ENCODE data around the gene ALOX5AP.

ALOX5AP gene

DNA sequence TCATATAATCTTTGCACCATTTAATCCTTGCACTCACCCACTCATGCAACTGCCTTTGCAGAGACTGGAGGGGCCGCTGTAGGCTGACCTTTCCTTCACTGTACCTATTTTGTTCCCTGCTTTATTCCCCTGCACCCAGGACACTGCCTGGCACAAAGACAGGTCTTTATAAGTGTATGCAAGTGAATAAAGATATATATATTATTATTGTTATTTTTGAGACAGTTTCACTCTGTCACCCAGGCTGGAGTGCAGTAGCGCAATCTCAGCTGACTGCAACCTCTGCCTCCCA is 3.8 kb downstream of the ALOX5AP start:
- no peak for DNase-seq

DNA sequence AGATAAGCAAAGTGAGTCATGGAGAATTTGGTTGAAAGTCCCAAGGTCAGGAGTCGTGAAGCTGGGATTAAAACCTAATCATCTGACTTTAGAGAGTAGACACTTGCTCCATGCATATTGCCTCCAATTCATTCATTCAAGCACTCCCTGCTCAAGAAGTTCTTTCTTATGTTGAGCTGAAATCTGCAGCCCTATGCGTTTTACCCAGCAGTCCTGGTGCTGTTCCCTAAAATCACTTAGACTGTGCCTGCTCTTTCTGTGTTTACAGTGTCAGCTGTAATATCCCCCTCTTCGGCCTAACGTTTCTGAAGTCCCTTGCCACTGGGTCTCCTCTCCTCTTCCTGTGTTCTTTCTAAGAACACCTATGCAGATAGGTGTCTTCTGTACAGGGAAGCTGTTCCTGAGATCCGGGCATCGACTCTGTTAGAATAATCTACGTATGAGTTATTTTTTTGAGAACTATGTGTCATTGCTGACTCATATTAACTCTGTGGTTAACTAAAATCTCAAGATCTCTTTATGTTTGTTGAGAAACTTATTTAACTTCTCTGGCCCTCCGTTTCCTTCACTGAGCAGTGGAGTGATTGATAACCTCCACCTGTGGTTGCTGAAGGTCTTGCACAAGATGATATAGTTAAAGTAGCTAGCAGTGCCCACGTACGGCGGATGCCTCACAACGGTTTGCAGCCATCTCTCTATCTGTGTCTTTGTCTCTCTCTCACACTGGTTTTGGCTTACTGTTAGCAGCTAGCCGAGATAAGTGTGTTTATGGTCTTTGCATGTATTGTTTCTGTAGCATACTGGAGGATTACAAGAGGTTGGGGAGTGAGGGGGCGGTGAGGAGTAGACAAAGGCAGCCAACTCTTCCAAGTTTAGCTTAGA is 4.7 kb downstream of the ALOX5AP start:
- peak; percentile 69 for DNase-seq

- no peak for DNase-seq
Observed at GRCh38 chr13:30742901-30743300, 7.6 kb downstream of the ALOX5AP start.

DNA sequence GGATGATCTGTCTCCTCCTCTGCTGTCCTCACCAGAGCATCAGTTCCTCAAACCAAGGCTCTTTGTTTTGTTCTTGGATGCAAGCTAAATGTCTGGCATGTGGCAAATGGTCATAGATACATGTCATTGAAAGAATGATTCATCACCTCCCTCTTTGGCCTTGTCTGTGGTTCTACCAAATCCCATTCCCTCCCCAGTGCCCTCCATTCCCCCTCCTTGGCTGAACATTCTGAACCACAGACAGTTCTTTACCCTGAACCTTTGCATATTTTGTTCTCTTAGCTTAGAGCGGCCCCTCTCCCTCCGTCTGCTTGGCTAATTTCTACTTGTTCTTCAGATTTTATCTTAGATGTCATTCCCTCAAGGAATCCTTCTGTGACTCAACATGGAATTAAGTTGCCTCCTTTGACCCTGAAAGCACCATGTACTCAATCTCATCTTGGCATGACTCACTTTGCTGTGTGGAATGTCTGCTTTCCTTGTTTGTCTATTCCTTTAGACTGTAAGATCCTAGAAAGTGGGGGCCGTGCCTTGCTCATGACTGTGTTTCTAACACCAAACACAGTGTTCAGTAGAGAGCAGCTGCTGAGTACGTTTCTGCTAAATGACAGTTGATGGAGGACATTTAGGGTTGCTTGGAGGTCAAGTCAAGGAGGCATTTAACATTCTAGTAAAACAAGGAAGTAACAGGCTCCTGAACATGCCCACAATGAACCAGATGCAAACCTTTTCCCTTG is 8.1 kb downstream of the ALOX5AP start:
- peak; percentile 91 for DNase-seq

DNA sequence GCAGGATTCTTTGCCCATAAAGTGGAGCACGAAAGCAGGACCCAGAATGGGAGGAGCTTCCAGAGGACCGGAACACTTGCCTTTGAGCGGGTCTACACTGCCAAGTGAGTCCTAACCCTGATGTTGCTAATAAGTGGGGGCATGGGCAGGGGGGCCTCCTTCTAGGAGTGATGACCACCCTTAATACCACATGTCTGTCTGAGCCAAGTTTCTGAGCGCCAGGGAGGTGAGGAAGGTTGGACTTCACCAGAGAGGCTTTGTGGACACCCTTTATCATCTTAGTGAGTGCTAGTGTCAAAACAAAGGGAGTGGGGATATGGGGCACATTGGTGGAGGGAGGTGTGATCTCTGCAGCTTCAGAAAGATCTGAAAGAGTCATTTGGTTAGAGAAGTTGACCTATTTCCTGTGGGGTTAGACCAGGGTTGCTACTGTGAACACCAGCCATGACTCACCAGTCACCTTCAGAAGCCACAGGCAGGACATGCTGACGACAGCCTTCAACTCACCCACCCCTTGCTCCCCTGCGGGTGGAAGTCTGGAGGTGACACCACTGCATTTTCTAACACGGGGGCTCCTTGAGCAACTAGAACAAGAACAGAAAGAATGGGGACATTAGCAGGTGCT is 8.8 kb downstream of the ALOX5AP start:
- peak; percentile 86 for DNase-seq

DNA sequence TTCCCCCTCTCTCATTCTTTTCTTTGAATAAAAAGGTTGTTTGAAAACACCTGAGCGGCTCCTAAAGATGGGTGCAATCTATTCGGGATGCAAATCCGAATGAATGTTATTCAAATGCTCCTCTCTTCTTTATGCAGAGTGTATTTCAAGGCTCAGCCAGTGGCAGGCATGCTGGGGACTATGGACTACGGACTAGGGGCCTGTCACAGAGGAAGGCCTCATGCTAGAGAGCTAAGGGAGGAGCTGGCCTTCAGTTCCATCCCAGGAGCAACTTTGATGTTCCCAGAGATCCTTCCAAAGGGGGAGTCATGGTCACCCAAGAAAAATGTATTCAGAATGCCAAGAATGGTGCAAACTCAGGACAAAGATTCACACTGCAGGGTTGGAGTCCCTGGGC is 9.3 kb downstream of the ALOX5AP start:
- no peak for DNase-seq

GRCh38 chr13:30745906-30746686 is 10.8 kb downstream of the ALOX5AP start:
- DNase-seq = peak; percentile 68

DNA sequence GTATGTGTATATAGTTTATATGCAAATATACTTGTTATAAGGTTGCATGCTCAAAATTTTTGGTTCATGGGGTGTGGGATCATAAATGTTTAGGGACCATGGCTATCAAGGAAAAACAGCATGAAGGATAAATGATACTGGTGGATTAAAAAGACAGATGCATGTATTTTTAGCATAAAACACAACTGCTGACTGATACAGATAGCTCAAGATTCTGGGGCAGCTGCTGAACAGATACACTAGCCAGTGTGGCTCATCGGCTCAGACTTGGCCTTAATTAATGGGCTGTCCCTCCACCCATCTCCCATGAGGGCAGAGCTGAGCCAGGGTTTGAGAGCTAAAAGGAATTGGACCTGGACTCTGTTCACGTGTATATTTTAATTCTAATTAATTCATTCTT is 11.4 kb downstream of the ALOX5AP start:
- DNase-seq = no peak

DNA sequence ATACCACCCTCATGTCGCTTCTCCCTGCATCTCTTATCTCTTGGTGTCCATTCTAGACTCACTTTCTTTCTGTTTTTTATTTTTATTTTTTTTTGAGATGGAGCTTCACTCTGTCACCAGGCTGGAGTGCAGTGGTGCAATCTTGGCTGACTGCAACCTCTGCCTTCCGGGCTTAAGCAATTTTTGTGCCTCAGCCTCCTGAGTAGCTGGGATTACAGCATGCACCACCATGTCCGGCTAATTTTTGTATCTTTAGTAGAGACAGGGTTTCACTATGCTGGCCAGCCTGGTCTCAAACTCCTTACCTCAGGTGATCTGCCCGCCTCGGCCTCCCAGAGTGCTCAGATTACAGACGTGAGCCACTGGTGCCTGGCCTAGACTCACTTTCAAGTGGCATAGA is 12.5 kb downstream of the ALOX5AP start:
- peak; percentile 39 for DNase-seq

DNA sequence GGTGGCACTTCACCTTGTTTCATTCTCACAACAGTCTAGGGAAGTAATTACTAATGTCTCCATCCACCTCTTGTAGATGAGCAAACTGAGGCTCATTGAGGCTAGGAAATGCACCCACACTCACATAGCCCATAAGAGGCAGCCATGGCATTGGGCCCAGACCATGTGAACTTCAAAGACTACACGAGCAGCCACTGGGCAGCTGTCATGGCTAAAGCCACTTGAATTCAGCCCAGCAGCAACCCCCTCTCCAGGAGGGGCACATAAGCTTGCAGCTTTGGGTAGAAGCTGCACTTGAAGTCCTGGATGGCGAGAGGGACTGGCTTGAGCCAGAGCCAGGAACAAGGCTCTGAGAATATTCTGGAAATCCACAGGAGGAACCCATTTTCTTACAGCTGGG is 13.4 kb downstream of the ALOX5AP start:
- no peak for DNase-seq

DNA sequence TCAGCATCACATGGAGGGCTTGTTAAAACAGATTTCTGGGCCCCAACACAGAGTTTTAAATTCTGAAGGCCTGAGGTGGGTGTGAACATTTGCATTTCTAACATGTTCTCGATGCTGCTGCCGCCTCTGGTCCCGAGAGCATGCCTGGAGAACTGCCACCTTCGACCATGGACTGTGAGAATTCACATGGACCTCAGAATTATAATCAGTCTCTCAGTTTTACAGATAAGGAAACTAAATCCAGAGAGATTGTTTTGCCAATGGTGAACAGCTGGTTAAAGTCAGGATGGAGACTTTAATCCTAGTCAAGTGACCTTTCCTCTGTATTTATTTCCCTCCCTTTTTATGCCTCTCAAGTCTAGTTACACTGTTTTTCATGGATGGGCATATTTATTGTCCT is 14.7 kb downstream of the ALOX5AP start:
- DNase-seq = no peak

DNA sequence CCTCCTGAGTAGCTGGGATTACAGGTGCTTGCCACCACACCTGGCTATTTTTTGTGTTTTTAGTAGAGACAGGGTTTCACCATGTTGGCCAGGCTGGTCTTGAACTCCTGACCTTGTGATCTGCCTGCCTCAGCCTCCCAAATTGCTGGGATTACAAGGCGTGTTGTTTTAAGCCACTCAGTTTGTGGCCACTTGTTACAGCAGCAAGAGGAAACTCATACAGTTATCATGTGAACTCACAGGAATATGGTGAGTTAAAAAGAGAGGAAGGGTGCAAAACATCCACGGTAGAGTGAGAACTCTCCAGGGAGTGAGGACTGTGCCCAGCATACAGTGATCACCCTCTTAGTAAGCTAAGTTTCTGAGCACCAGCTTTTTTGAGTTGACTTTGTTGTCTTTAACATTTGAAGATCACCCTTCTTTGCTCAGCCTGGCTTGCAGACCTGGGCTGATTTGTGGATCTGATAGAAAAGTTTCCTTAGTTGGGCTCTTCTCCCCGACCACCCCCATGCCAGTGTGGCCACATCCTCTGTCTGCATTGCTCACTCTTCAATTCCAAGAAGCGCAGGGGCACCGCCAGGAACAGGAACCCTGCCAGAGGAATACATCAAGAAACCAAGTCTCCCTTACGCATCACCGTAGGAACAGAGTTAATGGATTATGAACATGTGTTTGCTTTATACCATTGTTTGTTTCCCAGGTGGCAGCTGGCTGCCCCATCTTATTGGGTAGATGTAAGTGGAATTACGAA is 16.0 kb downstream of the ALOX5AP start:
- peak; percentile 48 for DNase-seq

DNA sequence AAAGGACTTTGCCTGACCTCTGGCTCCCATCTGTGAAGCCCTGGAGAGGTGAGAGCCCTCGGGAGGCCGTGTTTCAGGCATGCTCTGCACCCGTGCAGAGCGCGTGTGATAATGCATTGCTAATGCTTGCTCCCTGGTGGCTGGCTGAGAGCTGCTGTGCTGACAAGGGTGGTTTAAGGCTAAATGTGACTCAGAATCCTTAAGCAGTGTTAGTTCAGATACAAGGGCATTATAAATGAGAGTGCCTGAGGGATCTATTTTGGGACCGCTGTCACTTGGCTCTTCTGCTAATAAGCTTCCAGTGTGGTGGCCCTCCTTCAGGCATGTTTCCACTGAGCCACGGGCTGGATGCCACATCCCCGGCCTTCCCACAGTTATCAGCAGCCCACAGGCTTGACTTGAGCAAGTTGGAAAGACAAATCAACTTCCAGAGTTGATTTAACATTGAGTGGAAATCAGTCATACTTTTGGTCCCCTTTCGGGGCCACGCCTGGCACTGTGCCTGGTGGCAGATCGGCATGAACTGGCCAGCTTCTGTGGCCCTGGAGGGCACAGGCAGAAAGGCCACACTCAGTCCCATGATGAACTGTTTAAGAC is 17.0 kb downstream of the ALOX5AP start:
- DNase-seq = peak; percentile 20

- no peak for DNase-seq
Observed at GRCh38 chr13:30753030-30753616, 17.8 kb downstream of the ALOX5AP start.

GRCh38 chr13:30755678-30756077 is 20.3 kb downstream of the ALOX5AP start:
- DNase-seq = no peak

DNA sequence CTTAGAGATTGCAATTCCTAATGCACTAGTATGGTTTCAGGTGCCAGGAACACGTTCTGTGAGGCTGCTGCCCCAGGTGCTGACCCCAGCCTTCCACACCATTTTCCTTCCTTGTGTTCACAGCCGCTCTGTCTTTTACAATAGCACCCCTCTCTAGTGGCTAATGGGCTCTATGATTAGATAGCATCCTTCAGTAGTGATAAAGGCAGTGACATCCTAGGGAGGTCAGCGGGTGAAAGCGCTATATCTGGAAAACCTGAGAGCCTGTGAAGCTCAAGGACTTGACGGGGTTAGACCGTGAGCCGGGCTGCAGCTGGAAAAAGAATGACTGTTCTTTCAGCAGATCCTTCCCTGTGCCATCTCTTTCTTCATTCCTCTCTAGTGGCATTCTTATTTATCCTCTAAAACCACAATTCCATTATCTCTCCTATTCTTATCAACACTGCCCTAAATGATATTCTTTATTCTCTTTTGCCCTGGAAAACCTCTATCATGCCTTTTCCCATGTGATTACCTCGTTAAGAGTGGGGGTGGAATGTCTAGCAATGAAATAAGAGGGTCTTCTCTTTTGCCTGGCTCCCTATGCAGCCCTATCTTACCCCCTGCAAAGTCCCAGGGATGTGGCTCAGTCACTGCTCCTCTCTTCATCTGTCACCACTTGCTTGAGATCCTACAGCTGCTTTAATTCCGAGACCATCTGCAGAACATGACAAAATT is 21.8 kb downstream of the ALOX5AP start:
- no peak for DNase-seq

GRCh38 chr13:30759748-30760147 is 24.4 kb downstream of the ALOX5AP start:
- DNase-seq = no peak

DNA sequence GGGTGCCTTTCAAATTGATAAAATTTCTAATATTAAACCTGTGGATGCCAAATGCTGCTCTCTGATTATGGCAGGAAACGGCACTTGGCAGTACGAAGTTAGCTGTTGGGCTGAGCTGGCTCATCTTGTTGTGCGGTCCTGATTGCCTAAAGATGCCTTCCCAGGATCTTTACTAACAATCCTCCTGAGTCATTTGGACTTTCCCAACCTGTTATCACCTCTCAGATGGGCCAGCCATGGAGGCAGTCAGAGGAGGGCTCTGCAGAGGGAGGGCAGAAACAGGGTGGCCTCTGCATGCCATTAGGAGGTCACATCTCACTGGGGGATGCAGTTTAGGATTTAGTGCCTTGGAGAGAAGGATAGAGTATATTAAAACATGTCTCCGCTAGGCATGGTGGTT is 27.3 kb downstream of the ALOX5AP start:
- DNase-seq = no peak

DNA sequence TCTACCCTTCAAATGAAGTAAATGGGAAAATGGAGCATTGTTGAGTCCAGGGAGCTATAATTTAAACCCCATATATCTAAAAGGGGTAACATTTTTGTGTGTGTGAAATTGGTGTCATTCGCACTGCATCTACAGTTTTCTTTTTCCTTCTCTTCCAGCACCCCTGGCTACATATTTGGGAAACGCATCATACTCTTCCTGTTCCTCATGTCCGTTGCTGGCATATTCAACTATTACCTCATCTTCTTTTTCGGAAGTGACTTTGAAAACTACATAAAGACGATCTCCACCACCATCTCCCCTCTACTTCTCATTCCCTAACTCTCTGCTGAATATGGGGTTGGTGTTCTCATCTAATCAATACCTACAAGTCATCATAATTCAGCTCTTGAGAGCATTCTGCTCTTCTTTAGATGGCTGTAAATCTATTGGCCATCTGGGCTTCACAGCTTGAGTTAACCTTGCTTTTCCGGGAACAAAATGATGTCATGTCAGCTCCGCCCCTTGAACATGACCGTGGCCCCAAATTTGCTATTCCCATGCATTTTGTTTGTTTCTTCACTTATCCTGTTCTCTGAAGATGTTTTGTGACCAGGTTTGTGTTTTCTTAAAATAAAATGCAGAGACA is 28.6 kb downstream of the ALOX5AP start:
- DNase-seq = no peak

- DNase-seq = no peak
Observed at GRCh38 chr13:30766231-30766630, 30.9 kb downstream of the ALOX5AP start.

Data from MV-4-11 (cell line).